HL-60 (cell line): ENCODE data around the gene ASPRV1.

Source experiments
- DNase-seq, 2 experiments: peaks; one replicate each; pipeline ENCODE4 v3.0.0-alpha.2; 2010 to 2020; ENCODE audit warnings: low read depth in 1 of 2, low spot score in 1 of 2
- H3K27ac ChIP-seq: fragments of 250-450 bp; sonication (Bioruptor Pico); replicated peaks from 2 replicates; pipeline ENCODE4 v1.5.1; 2020; ENCODE audit warnings: mild to moderate bottlenecking, moderate library complexity
- H3K27me3 ChIP-seq: fragments of 250-450 bp; sonication (Bioruptor Pico); 2 replicates; pipeline ENCODE4 v1.5.1; 2021; ENCODE audit warnings: mild to moderate bottlenecking, moderate library complexity; ENCODE audit not compliant: insufficient read depth, poor library complexity, severe bottlenecking
- H3K4me3 ChIP-seq: replicated peaks from 2 replicates; pipeline ENCODE4 v1.5.1; 2011; ENCODE audit warnings: mild to moderate bottlenecking, control low read depth, low read length; ENCODE audit not compliant: insufficient read depth
- CTCF ChIP-seq: IDR thresholded peaks from one replicate; pipeline ENCODE4 v1.5.1; 2011; ENCODE audit warnings: low read length, control low read depth, inconsistent platforms; ENCODE audit not compliant: insufficient read depth
- GABPA ChIP-seq: IDR thresholded peaks from 2 replicates; pipeline ENCODE4 v1.6.1; 2012; ENCODE audit warnings: low read depth
- POLR2AphosphoS5 ChIP-seq: IDR thresholded peaks from 2 replicates; pipeline ENCODE4 v1.6.1; 2012; ENCODE audit warnings: low read depth
- REST ChIP-seq: IDR thresholded peaks from 2 replicates; pipeline ENCODE4 v1.6.1; 2012; ENCODE audit warnings: low read depth; ENCODE audit not compliant: insufficient replicate concordance
- SPI1 ChIP-seq: IDR thresholded peaks from 2 replicates; pipeline ENCODE4 v1.6.1; 2012; ENCODE audit warnings: low read depth, mild to moderate bottlenecking, borderline replicate concordance

ASPRV1 gene

GRCh38 chr2:69995511-69995910 is 34.1 kb upstream of the ASPRV1 start:
- Histone ChIP-seq H3K4me3 (no peak overlapping the region), H3K27ac (no peak overlapping the region), H3K27me3 (no peaks in the 10 kb centered on the region)
- TF ChIP-seq GABPA, result no peak
- no peak for TF ChIP-seq REST
- TF ChIP-seq SPI1, result no peak
- TF ChIP-seq POLR2AphosphoS5, result no peak
- no peak for TF ChIP-seq CTCF
- DNase-seq, result no peak

GRCh38 chr2:69994166-69994565 is 32.7 kb upstream of the ASPRV1 start:
- Histone ChIP-seq H3K27me3 (no peaks in the 10 kb centered on the region), H3K4me3 (no peak overlapping the region), H3K27ac (no peak overlapping the region)
- no peak for DNase-seq
- no peak for TF ChIP-seq POLR2AphosphoS5
- no peak for TF ChIP-seq GABPA

- no peak for TF ChIP-seq REST
- no peak for TF ChIP-seq GABPA
- TF ChIP-seq SPI1, result no peak
- TF ChIP-seq CTCF, result no peak
- TF ChIP-seq POLR2AphosphoS5, result no peak
- no peak overlapping the region for H3K27ac ChIP-seq
- DNase-seq, result no peak
- no peak overlapping the region for H3K4me3 ChIP-seq
- no peaks in the 10 kb centered on the region for H3K27me3 ChIP-seq
Measured at GRCh38 chr2:69993708-69994107, 32.3 kb upstream of the ASPRV1 start.

GRCh38 chr2:69993048-69993565 is 31.7 kb upstream of the ASPRV1 start:
- no peak for DNase-seq
- Histone ChIP-seq H3K27ac (no peak overlapping the region), H3K27me3 (no peaks in the 10 kb centered on the region), H3K4me3 (no peak overlapping the region)
- TF ChIP-seq GABPA (no peak), SPI1 (no peak), POLR2AphosphoS5 (no peak), CTCF (no peak), REST (no peak)
